ENCODE data around the gene C6orf132.

The C6orf132 gene

GRCh38 chr6:42078386-42078785 is 64.0 kb downstream of the C6orf132 start:
- DNase-seq (ENCODE audit: low read depth in 1 of 2, low spot score in 1 of 2), result no peak

- DNase-seq (ENCODE audit: low read depth in 1 of 2, low spot score in 1 of 2), result peak; percentile 7 to 32
These were observed 67.1 kb downstream of the C6orf132 start for GRCh38 chr6:42075159-42075838.

GRCh38 chr6:42073287-42073686 is 69.1 kb downstream of the C6orf132 start:
- DNase-seq (ENCODE audit: low read depth in 1 of 2, low spot score in 1 of 2), result no peak

GRCh38 chr6:42071881-42072583 is 70.4 kb downstream of the C6orf132 start:
- DNase-seq (ENCODE audit: low read depth in 1 of 2, low spot score in 1 of 2), result no peak

GRCh38 chr6:42068872-42069522 is 73.4 kb downstream of the C6orf132 start:
- no peak for DNase-seq (ENCODE audit: low read depth in 1 of 2, low spot score in 1 of 2)

- no peak for DNase-seq (ENCODE audit: low read depth in 1 of 2, low spot score in 1 of 2)
These were observed 74.2 kb downstream of the C6orf132 start for GRCh38 chr6:42068173-42068572.

GRCh38 chr6:42066156-42066675 is 76.2 kb downstream of the C6orf132 start:
- no peak for DNase-seq (ENCODE audit: low read depth in 1 of 2, low spot score in 1 of 2)

GRCh38 chr6:42059743-42060142 is 82.7 kb downstream of the C6orf132 start:
- DNase-seq (ENCODE audit: low read depth in 1 of 2, low spot score in 1 of 2), result no peak

- no peak for DNase-seq (ENCODE audit: low read depth in 1 of 2, low spot score in 1 of 2)
These were observed 88.8 kb downstream of the C6orf132 start for GRCh38 chr6:42053601-42054000.

GRCh38 chr6:42051268-42051653 is 91.2 kb downstream of the C6orf132 start:
- DNase-seq (ENCODE audit: low read depth in 1 of 2, low spot score in 1 of 2), result no peak
